NCI-H69 (cell line): Measurements from ENCODE around the gene IGFN1.

Experiments
- DNase-seq: peaks from one replicate; lab custom pipeline; 2025; lab: John Stamatoyannopoulos, UW

IGFN1 gene

DNA sequence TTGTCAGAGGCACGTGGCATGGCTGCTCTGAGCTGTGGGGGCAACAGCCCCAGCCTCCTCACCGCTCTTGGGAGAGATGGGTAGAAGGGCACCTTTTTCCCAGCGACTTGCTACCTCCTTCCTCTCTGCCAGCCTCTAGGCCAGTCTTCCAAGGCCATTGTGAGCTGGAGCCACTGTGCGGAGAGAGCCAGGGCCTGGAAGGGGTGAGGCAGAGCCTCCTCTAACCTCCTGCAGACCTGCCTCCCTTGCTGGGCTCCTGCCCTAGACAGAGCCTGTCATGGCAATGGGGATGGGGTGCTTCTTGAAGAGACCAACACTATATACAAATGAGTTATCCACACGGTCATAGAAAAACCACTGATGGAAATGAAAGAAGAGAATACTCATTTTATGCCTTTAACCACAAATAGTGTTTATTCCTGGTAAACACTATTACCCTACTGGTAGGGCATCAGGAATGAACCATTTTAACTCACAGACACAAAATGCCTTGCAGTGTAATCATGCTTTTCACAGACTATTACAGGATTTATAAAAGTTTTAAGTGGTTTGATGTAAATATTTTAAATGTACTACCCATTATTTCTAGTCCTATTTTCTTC is 5.0 kb upstream of the IGFN1 start:
- no peak for DNase-seq

DNA sequence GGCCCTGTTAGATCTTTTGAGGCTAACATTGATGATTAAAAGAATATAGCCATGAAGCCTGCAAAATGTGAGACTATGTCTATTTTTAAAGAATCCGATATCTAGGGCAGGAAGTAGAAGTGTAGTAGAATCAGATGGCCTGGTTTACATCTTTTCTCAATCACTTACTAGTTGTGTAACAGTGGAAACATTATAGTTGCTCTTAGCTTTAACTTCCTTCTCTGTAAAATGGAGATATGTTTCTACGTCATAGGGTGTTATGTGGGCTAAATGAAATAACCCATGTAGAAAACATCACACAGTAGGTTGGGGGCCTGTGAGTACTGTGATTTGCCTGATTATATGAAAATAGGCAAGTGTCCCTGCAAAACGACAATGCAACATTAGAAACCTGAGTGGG is 4.4 kb upstream of the IGFN1 start:
- no peak for DNase-seq

DNA sequence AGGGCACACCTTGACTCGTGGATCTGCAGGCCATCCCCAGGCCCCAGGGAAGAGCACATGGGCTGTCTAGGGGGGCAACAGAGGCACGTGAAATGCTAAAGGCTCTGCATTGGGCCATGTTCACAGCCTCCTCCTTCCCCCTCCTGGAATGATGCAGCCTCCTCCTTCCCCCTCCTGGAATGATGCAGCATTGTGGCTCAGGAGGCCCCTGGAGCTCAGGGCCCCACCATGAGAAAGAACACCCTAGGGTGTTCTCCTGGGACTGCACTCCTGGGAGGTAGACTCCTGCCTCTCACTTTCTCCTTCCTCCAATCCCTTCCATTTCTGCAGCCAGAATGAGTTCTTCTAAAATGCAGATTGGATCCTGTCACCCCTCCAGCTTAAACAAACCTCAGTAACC is 1.5 kb upstream of the IGFN1 start:
- no peak for DNase-seq

DNA sequence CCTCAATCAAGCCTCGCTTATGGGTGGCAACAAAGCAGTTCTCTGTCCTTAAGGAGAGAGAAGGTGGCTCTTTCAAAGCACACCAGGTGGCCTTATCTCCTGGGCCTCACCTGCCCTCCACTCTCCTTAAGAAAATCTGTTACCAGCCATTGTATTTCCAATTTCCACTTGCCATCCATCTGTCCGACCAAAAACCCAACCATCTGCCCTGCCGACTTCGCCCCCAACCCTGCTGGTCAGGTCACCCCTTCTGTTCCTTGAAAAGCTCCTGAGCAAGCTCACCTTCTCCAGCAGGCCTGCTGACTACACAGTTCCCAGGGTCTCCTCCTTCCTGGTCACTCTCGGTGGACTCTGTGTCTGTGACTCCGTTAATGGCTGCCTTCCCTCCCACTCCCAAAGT is 619 bp upstream of the IGFN1 start:
- no peak for DNase-seq

DNA sequence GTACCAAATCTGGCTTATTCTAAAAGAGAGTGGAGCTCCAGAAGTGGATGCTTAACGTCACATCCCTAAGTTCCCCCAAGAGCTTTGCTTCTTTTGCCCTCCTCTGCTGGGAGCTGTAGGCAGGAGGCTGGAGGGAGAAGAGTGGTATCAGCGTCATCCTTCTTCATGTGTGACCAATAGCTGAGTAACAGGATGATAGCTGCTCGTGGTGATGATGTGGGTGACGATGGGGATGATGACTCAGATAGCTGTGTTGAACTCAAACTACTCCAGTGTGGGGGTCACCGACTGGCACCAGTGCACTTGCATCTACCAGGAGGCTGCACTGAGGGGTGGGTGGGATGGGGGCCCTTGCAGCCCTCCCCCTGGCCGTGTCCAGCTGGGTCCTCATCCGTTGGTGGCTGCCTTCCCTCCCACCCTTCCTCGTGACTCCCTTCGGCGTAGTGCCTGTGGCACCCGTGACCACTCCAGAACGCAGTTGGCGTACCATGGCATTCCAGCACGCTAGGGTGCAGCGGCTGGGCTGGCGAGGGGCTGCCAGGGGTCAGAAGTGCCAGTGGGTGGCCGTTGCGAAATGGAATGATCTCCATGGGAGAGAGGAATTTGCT is 1.1 kb downstream of the IGFN1 start:
- no peak for DNase-seq

DNA sequence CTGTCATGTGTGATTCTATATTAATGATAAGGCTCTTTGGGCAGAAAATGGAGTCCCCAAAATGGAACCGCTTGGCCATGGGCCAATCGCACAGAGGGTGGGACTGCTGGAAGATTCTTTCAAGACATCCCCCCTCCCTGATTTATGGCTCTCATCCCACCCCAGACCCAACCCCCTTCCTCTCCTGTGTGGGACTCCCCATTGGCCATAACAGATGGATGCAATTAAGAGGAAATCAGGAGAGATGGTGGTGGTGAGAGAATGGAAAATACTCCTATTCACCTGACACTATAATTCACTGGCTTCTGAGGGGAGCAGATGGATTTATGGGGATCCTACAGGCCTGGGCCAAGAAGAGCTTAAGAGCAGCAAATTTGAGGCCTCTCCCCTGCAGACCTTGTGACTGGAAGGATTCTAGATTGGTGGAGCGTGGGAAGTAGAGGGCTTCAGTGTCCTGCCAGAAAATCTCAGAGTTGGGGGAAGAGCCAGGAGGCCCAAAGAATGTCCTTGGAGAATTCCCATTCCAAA is 1.7 kb downstream of the IGFN1 start:
- peak; percentile 84 for DNase-seq

DNA sequence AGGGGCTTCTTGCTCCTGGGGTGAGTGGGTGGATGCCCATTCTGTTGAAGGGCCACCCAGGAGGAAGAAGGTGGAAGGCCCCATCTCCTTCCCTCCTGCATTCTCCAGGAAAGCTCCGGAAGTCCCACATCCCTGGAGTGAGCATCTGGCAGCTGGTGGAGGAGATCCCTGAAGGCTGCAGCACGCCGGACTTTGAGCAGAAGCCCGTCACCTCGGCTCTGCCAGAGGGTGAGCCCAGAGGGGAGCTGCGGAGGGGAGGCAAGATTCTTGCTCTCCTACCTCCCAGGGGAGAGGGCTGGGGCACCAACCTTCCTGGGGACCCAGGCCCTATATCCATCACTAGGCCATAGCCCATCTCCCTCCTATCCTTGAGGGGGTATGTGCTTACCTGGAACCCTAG is 3.4 kb downstream of the IGFN1 start:
- no peak for DNase-seq

DNA sequence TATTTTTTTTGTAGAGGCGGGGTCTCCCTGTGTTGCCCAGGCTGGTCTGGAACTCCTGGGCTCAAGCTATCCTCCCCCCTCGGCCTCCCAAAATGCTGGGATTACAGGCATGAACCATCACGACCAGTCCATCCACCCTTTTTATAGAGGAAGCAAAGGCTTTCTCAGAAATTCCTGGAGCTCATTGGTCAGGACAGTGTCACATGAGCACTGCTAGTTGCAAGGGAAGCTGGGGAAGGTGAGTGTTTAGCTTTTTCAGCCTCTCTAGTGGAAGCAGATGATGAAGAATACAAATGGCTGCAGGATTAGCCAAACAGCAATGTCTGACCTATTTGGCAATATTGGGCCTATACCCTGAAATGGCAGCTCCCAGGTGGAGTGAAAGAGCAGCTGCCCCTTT is 8.0 kb downstream of the IGFN1 start:
- no peak for DNase-seq

DNA sequence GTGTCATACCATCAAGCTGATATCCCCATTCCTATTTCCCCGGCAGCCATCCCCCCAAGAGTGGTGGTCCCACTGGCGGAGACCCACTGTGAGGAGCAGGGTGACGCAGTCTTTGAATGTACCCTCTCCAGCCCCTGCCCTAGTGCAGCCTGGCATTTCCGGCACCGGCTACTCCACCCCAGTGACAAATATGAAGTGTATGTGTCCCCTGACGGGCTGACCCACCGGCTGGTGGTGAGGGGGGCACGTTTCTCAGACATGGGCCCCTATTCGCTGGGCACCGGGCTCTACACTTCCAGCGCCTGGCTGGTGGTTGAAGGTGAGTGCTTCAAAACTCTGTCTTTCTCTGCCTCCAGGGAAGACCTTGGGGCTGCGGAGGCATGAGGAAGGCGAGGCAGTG is 14.4 kb downstream of the IGFN1 start:
- no peak for DNase-seq

DNA sequence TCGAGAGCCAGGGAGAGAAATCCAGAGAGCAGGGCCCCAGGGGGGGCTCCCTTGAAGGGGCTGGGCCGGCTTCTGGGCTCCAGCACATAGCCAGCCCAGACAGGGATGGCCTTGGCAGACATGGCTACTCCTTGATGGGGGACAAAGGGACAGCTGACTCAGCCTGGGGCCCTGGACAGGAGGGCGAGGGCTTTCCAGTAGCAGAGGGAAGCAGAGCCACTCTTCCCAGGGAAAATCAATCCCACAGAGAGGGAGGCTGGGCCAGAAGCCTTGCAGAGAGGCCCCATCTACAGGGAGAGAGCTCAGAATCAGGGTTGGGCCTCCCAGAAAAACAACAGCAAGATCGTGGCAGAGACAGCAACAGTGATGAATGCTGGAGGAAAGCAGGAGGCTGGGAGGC is 15.6 kb downstream of the IGFN1 start:
- no peak for DNase-seq

DNA sequence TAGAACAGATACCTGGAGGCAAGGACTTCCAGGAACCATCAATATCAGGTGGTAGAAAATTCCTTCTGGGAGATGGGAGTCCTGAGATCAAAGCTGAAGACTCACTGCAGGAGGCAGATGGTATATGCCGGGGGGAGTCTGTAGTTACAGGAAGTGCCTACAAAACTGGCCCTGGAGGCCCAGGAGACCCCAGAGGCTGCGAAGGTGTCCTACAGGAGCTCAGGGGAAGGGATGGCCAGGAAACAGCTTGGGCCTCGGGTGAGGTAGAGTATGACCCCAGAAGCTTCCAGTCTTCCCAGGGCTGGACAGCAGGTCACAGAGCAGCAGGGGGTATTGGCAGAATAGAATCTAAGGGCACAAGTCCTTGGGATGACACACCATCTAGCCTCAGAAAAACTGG is 16.4 kb downstream of the IGFN1 start:
- no peak for DNase-seq

DNA sequence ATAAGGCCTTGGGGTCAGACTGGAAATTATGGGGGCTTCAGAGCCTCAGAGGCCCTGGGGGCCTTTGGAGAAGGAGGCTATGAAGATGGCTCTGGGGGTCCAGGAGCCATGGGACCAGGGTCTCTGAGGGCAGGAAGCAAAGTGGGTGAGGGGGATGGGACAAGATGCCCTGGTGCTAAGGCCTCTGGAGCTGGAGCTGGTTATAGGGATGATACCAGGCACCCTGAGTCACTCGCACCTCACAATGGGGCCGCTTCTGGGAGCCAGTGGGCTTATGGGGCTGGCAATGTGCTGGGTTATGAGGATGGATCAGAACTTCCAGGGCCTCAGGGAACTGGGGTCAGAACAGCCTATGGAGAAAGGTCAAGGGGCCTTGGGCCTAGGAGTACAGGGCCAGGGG is 17.6 kb downstream of the IGFN1 start:
- no peak for DNase-seq

DNA sequence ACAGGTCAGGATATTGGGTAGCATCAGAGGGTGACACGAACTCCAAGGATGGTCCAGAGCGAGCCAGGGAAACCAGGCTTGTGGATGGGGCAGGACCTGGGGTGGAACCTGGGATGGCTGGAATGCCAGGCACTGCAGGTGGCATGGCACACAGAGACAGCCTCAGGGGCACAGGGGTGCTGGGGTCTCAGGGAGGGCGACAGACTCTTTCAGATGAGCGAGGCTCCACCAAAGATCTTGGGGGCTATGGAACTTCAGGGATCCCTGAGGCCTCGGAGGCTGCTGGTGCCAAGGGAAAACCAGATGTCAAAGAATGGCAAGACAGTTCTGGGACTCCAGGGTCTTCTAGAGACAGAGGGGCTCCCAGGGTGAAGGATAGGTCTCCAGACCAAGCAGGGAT is 21.4 kb downstream of the IGFN1 start:
- no peak for DNase-seq

DNA sequence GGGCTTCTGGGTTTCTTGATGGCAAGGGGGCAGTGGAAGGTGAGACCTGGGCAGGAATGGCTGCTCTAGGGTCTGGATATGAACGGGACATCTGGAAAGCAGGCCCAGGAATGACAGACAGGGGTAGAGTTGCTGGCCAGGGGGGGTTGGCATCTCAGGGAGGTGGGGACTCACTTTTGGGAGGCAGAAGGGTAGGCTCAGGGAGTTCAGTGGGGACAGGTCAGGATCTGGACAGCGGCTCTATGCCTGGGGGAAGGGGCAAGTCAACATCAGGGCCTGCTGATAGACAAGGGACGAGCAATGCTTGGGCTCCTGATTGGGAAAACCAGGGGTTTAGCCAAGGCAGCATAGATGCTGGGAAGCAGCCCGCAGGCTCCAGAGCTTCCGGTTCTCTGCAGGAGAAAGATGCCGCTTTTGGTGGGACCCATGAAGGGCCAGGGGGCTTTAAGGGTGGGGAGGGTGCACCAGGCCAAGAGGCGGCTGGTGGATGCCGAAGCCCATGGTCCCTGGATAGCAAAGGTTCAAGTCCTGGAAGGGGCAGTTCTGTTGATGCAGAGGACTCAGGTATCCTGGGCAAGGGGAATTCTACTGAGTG is 21.9 kb downstream of the IGFN1 start:
- no peak for DNase-seq

DNA sequence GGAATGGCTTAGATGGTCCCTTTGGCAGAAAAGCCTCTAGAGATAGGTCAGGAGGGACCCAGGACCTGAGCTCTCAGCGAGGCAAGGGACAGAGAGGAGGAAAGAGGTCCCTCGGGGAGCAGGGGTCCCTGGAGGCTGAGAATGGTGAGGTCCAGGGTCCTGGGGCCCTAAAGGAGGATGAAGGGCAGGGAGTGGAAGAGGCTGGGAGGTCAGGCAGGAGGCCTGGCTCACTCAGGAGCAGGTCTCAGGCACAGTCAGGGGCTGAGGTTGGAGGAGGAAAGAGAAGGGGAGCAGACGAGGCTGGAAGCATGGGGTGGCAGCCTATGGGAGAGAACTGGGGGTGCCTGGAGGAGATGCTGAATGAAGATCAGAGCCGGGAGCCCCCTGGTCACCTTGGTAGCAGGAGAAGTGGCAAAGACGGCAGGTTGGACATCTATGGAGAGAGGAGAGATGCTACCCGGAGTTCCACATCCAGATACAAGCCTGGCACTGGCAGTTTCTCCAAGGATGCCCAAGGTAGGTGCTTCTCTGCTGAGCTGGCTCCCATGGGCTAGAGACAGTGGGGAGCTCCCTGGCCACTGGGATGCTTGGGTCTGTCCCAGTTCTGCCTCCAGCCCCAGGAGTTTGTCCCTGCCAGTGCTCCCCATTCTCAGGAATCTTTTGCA is 22.6 kb downstream of the IGFN1 start:
- DNase-seq: no peak

DNA sequence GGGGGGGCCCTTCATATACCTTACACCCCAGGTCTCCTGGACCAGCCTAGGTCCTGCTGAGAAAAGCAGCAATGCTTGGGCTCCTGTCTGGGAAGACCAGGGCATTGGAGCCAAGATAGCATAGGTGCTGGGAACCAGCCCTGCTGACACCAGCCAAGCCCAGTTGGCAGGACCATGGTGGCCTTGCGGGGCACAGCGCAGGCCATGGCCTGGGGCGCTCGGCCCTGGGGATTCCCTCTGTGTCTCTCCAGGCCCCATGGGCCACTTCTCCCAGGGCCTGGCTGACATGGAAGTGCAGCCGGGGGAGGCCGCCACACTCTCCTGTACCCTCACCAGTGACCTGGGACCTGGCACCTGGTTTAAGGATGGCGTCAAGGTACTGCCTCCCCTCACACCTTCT is 23.3 kb downstream of the IGFN1 start:
- no peak for DNase-seq

DNA sequence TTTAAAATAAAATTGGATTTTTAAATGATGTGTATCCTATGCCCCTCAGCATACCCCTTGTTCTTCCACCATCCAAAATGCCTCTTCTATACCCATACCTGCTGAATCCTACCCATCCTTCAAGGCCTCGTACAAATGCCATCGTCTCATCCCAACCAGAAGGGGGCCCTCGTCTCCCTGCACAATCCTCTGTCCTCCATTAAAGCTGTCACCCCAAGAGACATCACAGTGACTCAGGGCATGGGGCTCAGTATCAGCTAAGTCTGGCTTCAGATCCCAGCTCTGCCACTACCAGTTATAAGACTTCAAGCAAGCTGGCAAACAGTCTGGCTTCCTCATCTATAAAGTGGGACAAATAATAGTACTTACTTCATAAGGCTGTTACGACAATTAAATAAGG is 23.8 kb downstream of the IGFN1 start:
- DNase-seq: peak; percentile 29

DNA sequence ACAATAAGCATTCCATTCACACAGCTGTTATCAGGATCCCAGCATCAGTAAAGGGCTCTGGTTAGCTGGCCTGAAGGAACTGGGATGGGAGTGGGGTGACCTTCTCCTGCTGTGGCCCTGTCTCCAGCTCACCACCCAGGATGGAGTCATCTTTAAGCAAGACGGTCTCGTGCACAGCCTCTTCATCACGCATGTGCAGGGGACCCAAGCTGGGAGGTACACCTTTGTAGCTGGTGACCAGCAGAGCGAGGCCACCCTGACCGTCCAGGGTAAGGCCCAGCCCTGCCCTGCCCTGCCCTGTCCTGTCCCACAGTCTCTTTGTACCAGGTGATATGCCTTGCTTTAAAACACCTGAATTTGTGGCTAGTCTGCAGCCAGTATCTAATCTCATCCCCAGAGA is 24.3 kb downstream of the IGFN1 start:
- DNase-seq: no peak

DNA sequence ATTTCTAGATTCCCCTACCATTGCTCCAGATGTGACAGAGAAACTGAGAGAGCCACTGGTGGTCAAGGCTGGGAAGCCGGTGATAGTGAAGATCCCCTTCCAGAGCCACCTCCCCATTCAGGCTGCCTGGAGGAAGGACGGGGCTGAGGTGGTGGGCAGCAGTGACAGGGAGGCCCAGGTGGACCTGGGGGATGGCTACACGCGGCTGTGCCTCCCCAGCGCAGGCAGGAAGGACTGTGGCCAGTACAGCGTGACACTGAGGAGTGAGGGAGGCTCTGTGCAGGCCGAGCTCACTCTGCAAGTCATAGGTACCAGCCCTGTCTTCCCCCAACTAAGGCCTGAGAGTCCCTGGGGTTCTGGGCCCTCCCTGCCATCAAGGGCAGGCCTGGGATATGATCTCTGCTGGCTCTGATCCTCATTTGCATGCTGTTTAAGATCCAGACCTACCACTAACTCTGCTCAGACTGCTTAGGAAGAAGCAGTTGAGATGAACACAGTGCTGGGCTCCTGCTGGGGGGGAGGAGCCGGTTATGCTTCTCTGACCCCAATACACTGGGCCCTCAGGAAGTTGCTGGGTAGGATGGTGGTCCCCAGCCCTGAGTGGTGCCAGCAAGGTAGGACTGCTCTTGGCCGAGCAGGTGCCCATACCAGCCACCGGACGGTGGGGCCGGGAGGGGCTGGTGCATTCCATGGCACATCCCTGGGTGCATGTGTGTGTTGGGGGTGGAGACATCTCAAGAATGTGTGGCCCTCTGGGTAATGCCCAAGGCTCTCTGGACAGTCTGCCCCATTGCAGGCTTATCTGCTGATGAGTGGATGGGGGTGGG is 25.1 kb downstream of the IGFN1 start:
- DNase-seq: no peak

DNA sequence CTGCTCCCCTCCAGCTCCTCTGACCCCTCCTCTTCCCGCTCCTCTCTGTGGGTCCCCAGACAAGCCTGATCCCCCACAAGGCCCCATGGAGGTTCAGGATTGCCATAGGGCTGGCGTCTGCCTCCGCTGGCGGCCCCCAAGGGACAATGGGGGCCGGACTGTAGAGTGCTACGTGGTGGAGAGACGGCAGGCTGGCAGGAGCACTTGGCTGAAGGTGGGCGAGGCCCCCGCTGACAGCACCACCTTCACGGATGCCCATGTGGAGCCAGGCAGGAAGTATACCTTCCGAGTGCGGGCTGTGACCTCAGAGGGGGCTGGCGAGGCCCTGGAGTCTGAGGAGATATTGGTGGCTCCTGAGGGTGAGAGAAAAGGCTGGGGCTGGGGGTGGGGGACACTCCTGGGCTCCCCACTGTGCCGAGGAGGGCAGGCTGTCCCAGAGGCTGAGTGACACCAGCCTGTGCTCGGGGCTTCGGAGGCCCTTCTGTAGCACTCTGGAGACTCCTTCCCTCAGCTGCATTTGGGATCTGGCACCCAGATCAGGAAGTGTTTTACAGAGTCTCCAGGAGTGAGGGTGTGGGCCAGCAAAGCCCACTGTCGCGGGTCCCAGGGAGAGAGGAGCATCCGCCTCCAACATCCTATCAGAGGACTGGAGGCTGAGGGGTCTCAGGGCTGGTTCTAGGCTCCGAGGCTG is 25.9 kb downstream of the IGFN1 start:
- DNase-seq: no peak

DNA sequence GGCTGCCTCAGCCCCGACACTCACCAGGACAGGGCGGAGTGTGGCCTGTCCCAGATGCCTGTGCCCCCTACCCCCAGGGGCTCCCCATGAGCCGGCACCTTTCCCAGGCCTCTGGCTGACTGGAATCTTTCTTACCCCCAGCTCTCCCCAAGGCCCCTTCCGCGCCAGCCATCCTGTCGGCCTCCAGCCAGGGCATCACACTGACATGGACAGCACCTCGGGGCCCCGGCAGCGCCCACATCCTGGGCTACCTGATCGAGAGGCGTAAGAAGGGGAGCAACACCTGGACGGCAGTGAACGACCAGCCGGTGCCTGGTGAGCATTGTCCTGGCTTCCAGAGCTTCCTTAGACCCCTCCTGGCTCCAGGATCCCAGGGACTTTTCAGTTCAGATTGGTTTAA is 26.5 kb downstream of the IGFN1 start:
- DNase-seq: no peak

DNA sequence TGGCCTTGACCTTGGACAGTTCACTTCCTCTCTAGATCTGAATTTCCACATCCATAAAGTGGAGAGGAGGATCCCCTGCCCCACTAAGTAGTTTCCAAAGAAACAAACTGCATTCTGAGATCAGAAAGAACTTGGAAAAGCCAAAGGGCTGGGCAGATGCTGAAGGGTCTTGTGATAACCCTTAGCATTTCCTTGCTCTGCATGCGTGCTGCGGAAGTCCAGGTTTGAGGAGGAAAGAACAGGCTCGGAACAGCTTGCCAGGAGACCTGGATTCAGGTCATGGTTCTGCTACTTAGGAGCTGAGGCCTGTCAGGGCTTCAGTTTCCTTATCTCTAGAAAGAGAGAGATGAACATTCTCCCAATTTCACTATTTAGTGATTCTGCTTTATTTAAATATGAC is 27.2 kb downstream of the IGFN1 start:
- DNase-seq: no peak
